ENCODE results near the gene RBM15B. TPM values are rescaled to one million over a fixed set of nuclear protein-coding genes. Genes with fewer than 3 reads are reported as not detected.

The RBM15B gene
- total and polyA plus RNA-seq, 2 experiments from 2014 or later: 16.3 to 57.9 TPM

DNA sequence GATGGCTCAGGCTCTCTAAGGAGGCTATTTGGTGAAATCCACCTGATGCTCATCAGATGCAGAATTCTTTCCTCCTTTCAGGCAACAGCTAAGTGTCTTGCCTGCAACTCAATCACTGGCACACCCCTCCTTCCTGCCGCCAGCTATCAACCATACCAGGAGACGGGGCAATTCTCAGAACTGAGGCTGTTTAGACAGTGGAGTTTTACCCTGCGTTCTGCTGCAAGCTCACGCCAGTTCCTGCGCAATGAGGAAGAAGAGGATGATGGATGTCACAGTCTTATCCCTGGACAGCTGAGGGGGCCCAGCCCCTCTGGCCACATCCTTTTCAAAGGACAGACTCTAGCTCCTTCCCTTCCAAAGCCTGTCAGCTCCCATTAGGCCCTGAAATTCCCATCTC is 13.0 kb upstream of the RBM15B start:
- H3K27me3 Mint-ChIP-seq (ENCODE audit: insufficient read depth, low read depth, poor library complexity): peaks cover 4% of the 10 kb centered on the region
- H3K4me1 Mint-ChIP-seq: peaks cover 10% of the 10 kb centered on the region
- H3K79me2 ChIP-seq (replicated peaks; ENCODE audit: insufficient read depth): no peaks in the 10 kb centered on the region
- no peaks in the 10 kb centered on the region for H4K20me1 ChIP-seq (replicated peaks; ENCODE audit: insufficient read depth)
- H2AFZ ChIP-seq: no peak overlapping the region
- DNase-seq (ENCODE audit: low spot score): no peak
- H3K4me3 ChIP-seq: no peak overlapping the region
- TF ChIP-seq, protein P1, sequence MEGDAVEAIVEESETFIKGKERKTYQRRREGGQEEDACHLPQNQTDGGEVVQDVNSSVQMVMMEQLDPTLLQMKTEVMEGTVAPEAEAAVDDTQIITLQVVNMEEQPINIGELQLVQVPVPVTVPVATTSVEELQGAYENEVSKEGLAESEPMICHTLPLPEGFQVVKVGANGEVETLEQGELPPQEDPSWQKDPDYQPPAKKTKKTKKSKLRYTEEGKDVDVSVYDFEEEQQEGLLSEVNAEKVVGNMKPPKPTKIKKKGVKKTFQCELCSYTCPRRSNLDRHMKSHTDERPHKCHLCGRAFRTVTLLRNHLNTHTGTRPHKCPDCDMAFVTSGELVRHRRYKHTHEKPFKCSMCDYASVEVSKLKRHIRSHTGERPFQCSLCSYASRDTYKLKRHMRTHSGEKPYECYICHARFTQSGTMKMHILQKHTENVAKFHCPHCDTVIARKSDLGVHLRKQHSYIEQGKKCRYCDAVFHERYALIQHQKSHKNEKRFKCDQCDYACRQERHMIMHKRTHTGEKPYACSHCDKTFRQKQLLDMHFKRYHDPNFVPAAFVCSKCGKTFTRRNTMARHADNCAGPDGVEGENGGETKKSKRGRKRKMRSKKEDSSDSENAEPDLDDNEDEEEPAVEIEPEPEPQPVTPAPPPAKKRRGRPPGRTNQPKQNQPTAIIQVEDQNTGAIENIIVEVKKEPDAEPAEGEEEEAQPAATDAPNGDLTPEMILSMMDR (conservative IDR thresholded peaks at IDR 0.05; ENCODE audit: low read depth in 2 of 2): no peak
- no peak for TF ChIP-seq STAT1 (IDR thresholded peaks at IDR 0.05; ENCODE audit: unreplicated experiment)
- no peak for TF ChIP-seq POLR2AphosphoS5 (IDR thresholded peaks at IDR 0.05; ENCODE audit: low read depth)
- no peak for TF ChIP-seq EZH2 (IDR thresholded peaks at IDR 0.05; ENCODE audit: low read depth, unreplicated experiment)
- TF ChIP-seq EZH2phosphoT487 (IDR thresholded peaks at IDR 0.05; ENCODE audit: unreplicated experiment): no peak
- no peak for TF ChIP-seq REST (IDR thresholded peaks at IDR 0.05; ENCODE audit: unreplicated experiment)
- no peak for TF ChIP-seq ZNF331 (CRISPR knock-in tag; IDR thresholded peaks at IDR 0.05; ENCODE audit: low read depth)
- TF ChIP-seq ZNF462 (CRISPR knock-in tag; IDR thresholded peaks at IDR 0.05): no peak
- TF ChIP-seq JUNB (IDR thresholded peaks at IDR 0.05; ENCODE audit: unreplicated experiment): no peak
- TF ChIP-seq ETS1 (IDR thresholded peaks at IDR 0.05): no peak
- no peak for TF ChIP-seq CREB1 (CRISPR knock-in tag; IDR thresholded peaks at IDR 0.05; ENCODE audit: low read depth)
- no peak for TF ChIP-seq NANOG (IDR thresholded peaks at IDR 0.05; ENCODE audit: borderline replicate concordance)
- TF ChIP-seq ZNF114 (CRISPR knock-in tag; IDR thresholded peaks at IDR 0.05): no peak
- no peaks in the 10 kb centered on the region for H3F3A ChIP-seq (replicated peaks; ENCODE audit: low read depth)
- H3K9me3 Mint-ChIP-seq: no peaks in the 10 kb centered on the region; the same call in 2 of the 3 replicates
- no peak overlapping the region for H3K4me2 ChIP-seq
- no peaks in the 10 kb centered on the region for H3K9me2 ChIP-seq (ENCODE audit: insufficient read depth)
- H3K4me1 ChIP-seq (ENCODE audit: insufficient read depth): peaks cover 6% of the 10 kb centered on the region
- 0 out of 3 replicates have a peak, but pooled peaks cover 3% of the 10 kb centered on the region for H3K36me3 Mint-ChIP-seq (ENCODE audit: low read depth)
- ATAC-seq: no peak
- H3K27ac Mint-ChIP-seq: no peak overlapping the region
- H3K36me3 ChIP-seq (ENCODE audit: insufficient read depth): no peaks in the 10 kb centered on the region
- H3K4me3 Mint-ChIP-seq: no peak overlapping the region
- no peak overlapping the region for H3K27ac ChIP-seq (ENCODE audit: low read depth)
- no peaks in the 10 kb centered on the region for H3K27me3 ChIP-seq (ENCODE audit: insufficient read depth)
